Endodermal cell (in vitro differentiated cells): ENCODE data around the gene ZC3H18. TPM values are rescaled to one million over a fixed set of nuclear protein-coding genes. Genes with fewer than 3 reads are reported as not detected.

Experiments used
- DNase-seq: peaks from one replicate; pipeline ENCODE4 v3.0.0-alpha.2; 2017
- H3K27ac ChIP-seq: 2 replicates; pipeline ENCODE4 v1.5.1; 2013; ENCODE audit warnings: mild to moderate bottlenecking, low read depth, low read length, moderate library complexity
- H3K27me3 ChIP-seq: 2 replicates; pipeline ENCODE4 v1.6.1; 2013; ENCODE audit warnings: mild to moderate bottlenecking, low read length, moderate library complexity; ENCODE audit not compliant: insufficient read depth, control insufficient read depth, poor library complexity, severe bottlenecking
- H3K36me3 ChIP-seq: 2 replicates; pipeline ENCODE4 v1.7.0; 2013; ENCODE audit warnings: mild to moderate bottlenecking, low read length, moderate library complexity; ENCODE audit not compliant: control insufficient read depth, insufficient read depth
- H3K4me1 ChIP-seq: one replicate; pipeline ENCODE4 v1.7.0; 2013; ENCODE audit warnings: low read length; ENCODE audit not compliant: control insufficient read depth, insufficient read depth
- H3K4me3 ChIP-seq: 2 replicates; pipeline ENCODE4 v1.5.1; 2013; ENCODE audit warnings: mild to moderate bottlenecking, low read length, moderate library complexity
- H3K9ac ChIP-seq: 2 replicates; pipeline ENCODE4 v1.6.1; 2013; ENCODE audit warnings: mild to moderate bottlenecking, low read length, moderate library complexity; ENCODE audit not compliant: poor library complexity, severe bottlenecking; ENCODE audit errors: extremely low read depth
- H3K9me3 ChIP-seq: 2 replicates; pipeline ENCODE4 v1.6.1; 2013; ENCODE audit warnings: mild to moderate bottlenecking, low read length, moderate library complexity; ENCODE audit not compliant: control insufficient read depth
- H3K27ac Mint-ChIP-seq: 2 replicates; pipeline ENCODE4 v1.8.0; 2020; ENCODE audit warnings: mixed read lengths
- H3K27me3 Mint-ChIP-seq: 2 replicates; pipeline ENCODE4 v1.8.0; 2021; ENCODE audit warnings: mild to moderate bottlenecking, mixed read lengths; ENCODE audit not compliant: insufficient read depth
- H3K36me3 Mint-ChIP-seq: 2 replicates; pipeline ENCODE4 v1.8.0; 2020; ENCODE audit warnings: low read depth, mixed read lengths
- H3K4me1 Mint-ChIP-seq: 2 replicates; pipeline ENCODE4 v1.8.0; 2020; ENCODE audit warnings: mixed read lengths
- H3K4me3 Mint-ChIP-seq: 2 replicates; pipeline ENCODE4 v1.8.0; 2020; ENCODE audit warnings: mild to moderate bottlenecking, moderate library complexity, mixed read lengths
- H3K9me3 Mint-ChIP-seq: 2 replicates; pipeline ENCODE4 v1.8.0; 2020; ENCODE audit warnings: mild to moderate bottlenecking, mixed read lengths
- WGBS, 2 experiments: methylation state at CpG; one replicate each; pipeline versions ENCODE4 v1.1.5 to v1.1.7; 2013; ENCODE audit warnings: missing lambda C conversion rate in 2 of 2, mixed read lengths in 1 of 2; ENCODE audit not compliant: insufficient coverage in 1 of 2, insufficient read length in 1 of 2; 5-methylcytosine and 5-hydroxymethylcytosine counted together
- total RNA-seq, 2 donors: library from RNA; stranded (reverse); fragmentation: NEBNext Ultra II Directional in 1 of 2; extraction: Animal tissue kit (Norgen Biotek cat#: 25700) in 1 of 2; gene quantifications; 2 replicates in 1 of 2; 3 replicates in 1 of 2; pipeline ENCODE4 v1.2.1, GENCODE V29; 2021
- TF ChIP-seq, protein P1 (sequence below): fragments of 200-600 bp; sonication (generic); conservative IDR thresholded peaks from 2 replicates; pipeline ENCODE4 v1.5.0; 2021; ENCODE audit warnings: antibody characterized with exemption, mild to moderate bottlenecking

The ZC3H18 gene
- total RNA-seq, 2 donors from 2014 or later: 75.4 to 76.6 TPM

GRCh38 chr16:88630433-88630832 is 60.2 kb downstream of the ZC3H18 start:
- Histone ChIP-seq H3K4me3 (no peak overlapping the region), H3K36me3 (peaks cover 46% of the 10 kb centered on the region), H3K27ac (no peak overlapping the region), H3K27me3 (peaks cover 7% of the 10 kb centered on the region), H3K4me1 (peaks cover under 1% of the 10 kb centered on the region), H3K9me3 (no peaks in the 10 kb centered on the region), H3K9ac (no peak overlapping the region)
- no peak for DNase-seq
- H3K36me3 Mint-ChIP-seq: peaks cover 48% of the 10 kb centered on the region
- H3K9me3 Mint-ChIP-seq: no peaks in the 10 kb centered on the region
- H3K27ac Mint-ChIP-seq: no peak overlapping the region
- H3K4me3 Mint-ChIP-seq: no peak overlapping the region
- TF ChIP-seq, protein P1, sequence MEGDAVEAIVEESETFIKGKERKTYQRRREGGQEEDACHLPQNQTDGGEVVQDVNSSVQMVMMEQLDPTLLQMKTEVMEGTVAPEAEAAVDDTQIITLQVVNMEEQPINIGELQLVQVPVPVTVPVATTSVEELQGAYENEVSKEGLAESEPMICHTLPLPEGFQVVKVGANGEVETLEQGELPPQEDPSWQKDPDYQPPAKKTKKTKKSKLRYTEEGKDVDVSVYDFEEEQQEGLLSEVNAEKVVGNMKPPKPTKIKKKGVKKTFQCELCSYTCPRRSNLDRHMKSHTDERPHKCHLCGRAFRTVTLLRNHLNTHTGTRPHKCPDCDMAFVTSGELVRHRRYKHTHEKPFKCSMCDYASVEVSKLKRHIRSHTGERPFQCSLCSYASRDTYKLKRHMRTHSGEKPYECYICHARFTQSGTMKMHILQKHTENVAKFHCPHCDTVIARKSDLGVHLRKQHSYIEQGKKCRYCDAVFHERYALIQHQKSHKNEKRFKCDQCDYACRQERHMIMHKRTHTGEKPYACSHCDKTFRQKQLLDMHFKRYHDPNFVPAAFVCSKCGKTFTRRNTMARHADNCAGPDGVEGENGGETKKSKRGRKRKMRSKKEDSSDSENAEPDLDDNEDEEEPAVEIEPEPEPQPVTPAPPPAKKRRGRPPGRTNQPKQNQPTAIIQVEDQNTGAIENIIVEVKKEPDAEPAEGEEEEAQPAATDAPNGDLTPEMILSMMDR: no peak
- 96 to 100% methylated on average over 1 to 8 of the region's 12 CpGs for WGBS, 2 experiments
- no peaks in the 10 kb centered on the region for H3K4me1 Mint-ChIP-seq
- peaks cover 3% of the 10 kb centered on the region for H3K27me3 Mint-ChIP-seq

DNA sequence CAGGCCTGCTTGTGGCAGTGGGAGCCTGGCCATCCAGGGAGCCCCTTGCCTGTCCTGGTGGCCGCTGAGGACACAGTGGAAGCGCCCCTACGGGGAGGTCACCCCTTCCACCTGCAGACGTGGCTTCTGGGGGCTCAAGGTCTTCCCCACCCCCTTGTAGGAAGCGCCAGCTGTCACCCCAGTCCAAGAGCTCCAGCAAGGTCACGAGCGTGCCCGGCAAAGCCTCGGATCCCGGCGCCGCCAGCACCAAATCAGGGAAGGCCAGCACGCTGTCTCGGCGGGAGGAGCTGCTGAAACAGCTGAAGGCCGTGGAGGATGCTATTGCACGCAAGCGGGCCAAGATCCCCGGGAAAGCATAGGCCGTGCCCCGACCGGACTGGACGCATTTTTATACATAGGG is 60.7 kb downstream of the ZC3H18 start:
- peaks cover 12% of the 10 kb centered on the region for H3K27me3 ChIP-seq
- TF ChIP-seq, protein P1: no peak
- 94 to 96% methylated on average over 22 to 23 of the region's 23 CpGs for WGBS, 2 experiments
- no peak overlapping the region for H3K4me3 Mint-ChIP-seq
- H3K4me1 Mint-ChIP-seq: no peaks in the 10 kb centered on the region
- no peaks in the 10 kb centered on the region for H3K4me1 ChIP-seq
- H3K9ac ChIP-seq: no peak overlapping the region
- peaks cover 46% of the 10 kb centered on the region for H3K36me3 Mint-ChIP-seq
- H3K27me3 Mint-ChIP-seq: peaks cover 5% of the 10 kb centered on the region
- H3K9me3 ChIP-seq: no peaks in the 10 kb centered on the region
- no peak overlapping the region for H3K27ac Mint-ChIP-seq
- no peak overlapping the region for H3K4me3 ChIP-seq
- DNase-seq: no peak
- H3K27ac ChIP-seq: no peak overlapping the region
- H3K9me3 Mint-ChIP-seq: no peaks in the 10 kb centered on the region
- H3K36me3 ChIP-seq: peaks cover 43% of the 10 kb centered on the region

GRCh38 chr16:88631384-88631783 is 61.2 kb downstream of the ZC3H18 start:
- Mint-ChIP-seq H3K9me3 (no peaks in the 10 kb centered on the region), H3K27me3 (peaks cover 9% of the 10 kb centered on the region), H3K27ac (no peak overlapping the region), H3K4me3 (no peak overlapping the region), H3K36me3 (peaks cover 42% of the 10 kb centered on the region), H3K4me1 (no peaks in the 10 kb centered on the region)
- Histone ChIP-seq H3K9me3 (no peaks in the 10 kb centered on the region), H3K4me3 (no peak overlapping the region), H3K4me1 (no peaks in the 10 kb centered on the region), H3K27ac (no peak overlapping the region), H3K36me3 (peaks cover 39% of the 10 kb centered on the region), H3K27me3 (peaks cover 14% of the 10 kb centered on the region), H3K9ac (no peak overlapping the region)
- TF ChIP-seq, protein P1: no peak
- 71 to 79% methylated on average over 6 to 13 of the region's 16 CpGs for WGBS, 2 experiments
- DNase-seq: no peak
